PC-9 (cell line): Measurements from ENCODE around the gene XPA. TPM values are rescaled to one million over a fixed set of nuclear protein-coding genes. Genes with fewer than 3 reads are reported as not detected.

Source experiments
- BruUV-seq: library from RNA; stranded (reverse); fragments of 400-500 nt; replicated peaks from 2 replicates; lab custom pipeline; 2021; lab: Mats Ljungman, UMichigan
- CTCF ChIA-PET: fragments of 300-600 bp; sonication (Branson Sonifier 250); formaldehyde crosslinking; loops from one replicate; lab custom pipeline; 2022; ENCODE audit warnings: antibody characterized with exemption; lab: Charles Lee
- POLR2A ChIA-PET: fragments of 300-600 bp; sonication (Branson Sonifier 250); formaldehyde crosslinking; loops from one replicate; lab custom pipeline; 2022; ENCODE audit warnings: antibody characterized with exemption; ENCODE audit not compliant: unreplicated experiment; lab: Charles Lee
- DNase-seq, 2 experiments: peaks; one replicate each; pipeline versions ENCODE4 v3.0.0 to v3.0.0-alpha.2; 2015 to 2022; ENCODE audit warnings: mixed read lengths in 1 of 2
- H2AFZ ChIP-seq: fragments of 200-600 bp; sonication (generic); 2 replicates; pipeline ENCODE4 v1.8.1; 2017; ENCODE audit warnings: antibody characterized with exemption
- H3F3A ChIP-seq: fragments of 200-600 bp; sonication (generic); 2 replicates; pipeline ENCODE4 v1.8.1; 2017; ENCODE audit warnings: antibody characterized with exemption, mild to moderate bottlenecking, low read depth; ENCODE audit not compliant: insufficient read depth
- H3K27ac ChIP-seq: fragments of 200-600 bp; sonication (generic); 2 replicates; pipeline ENCODE4 v1.6.1; 2016; ENCODE audit warnings: mixed run types
- H3K27me3 ChIP-seq: fragments of 200-600 bp; sonication (generic); 2 replicates; pipeline ENCODE4 v1.6.1; 2016; ENCODE audit warnings: low read depth, mixed run types; ENCODE audit not compliant: insufficient read depth
- H3K36me3 ChIP-seq: fragments of 200-600 bp; sonication (generic); 2 replicates; pipeline ENCODE4 v1.6.1; 2016; ENCODE audit warnings: low read depth, mixed run types
- H3K4me1 ChIP-seq: fragments of 200-600 bp; sonication (generic); replicated peaks from 2 replicates; pipeline ENCODE4 v1.6.1; 2016; ENCODE audit warnings: mixed run types; ENCODE audit not compliant: insufficient read depth
- H3K4me2 ChIP-seq: fragments of 200-600 bp; sonication (generic); 2 replicates; pipeline ENCODE4 v1.6.1; 2017; ENCODE audit warnings: mixed run types
- H3K4me3 ChIP-seq: fragments of 200-600 bp; sonication (generic); 2 replicates; pipeline ENCODE4 v1.6.1; 2016; ENCODE audit warnings: mixed run types
- H3K79me2 ChIP-seq: fragments of 200-600 bp; sonication (generic); 2 replicates; pipeline ENCODE4 v1.6.1; 2017; ENCODE audit warnings: low read depth, mixed run types
- H3K9me2 ChIP-seq: fragments of 200-600 bp; sonication (generic); 2 replicates; pipeline ENCODE4 v1.8.1; 2017; ENCODE audit warnings: mild to moderate bottlenecking; ENCODE audit not compliant: insufficient read depth
- H3K9me3 ChIP-seq: fragments of 200-600 bp; sonication (generic); 2 replicates; pipeline ENCODE4 v1.8.1; 2016; ENCODE audit warnings: low read depth; ENCODE audit not compliant: insufficient read depth
- H4K20me1 ChIP-seq: fragments of 200-600 bp; sonication (generic); 2 replicates; pipeline ENCODE4 v1.8.1; 2017; ENCODE audit not compliant: insufficient read depth
- CTCF ChIP-seq: fragments of 200-600 bp; sonication (generic); conservative IDR thresholded peaks from 2 replicates; pipeline ENCODE4 v1.6.1; 2017; ENCODE audit warnings: mixed run types, antibody characterized with exemption, mild to moderate bottlenecking, moderate library complexity
- EZH2 ChIP-seq: fragments of 200-600 bp; sonication (generic); IDR thresholded peaks from 2 replicates; pipeline ENCODE4 v1.8.0; 2017; ENCODE audit warnings: antibody characterized with exemption, low read depth
- intact Hi-C: fragments of 100-400 bp; cut with micrococcal nuclease; formaldehyde crosslinking; loops from one replicate; pipeline ENCODE4 v1.10.0; 2022; ENCODE audit not compliant: unreplicated experiment
- total RNA-seq: library from RNA; stranded (reverse); gene quantifications from 2 replicates; pipeline ENCODE4 v1.2.3, GENCODE V29; 2021

XPA gene
- total RNA-seq, 1 experiment from 2014 or later: 17.4 TPM

GRCh38 chr9:97647996-97648395 lies 49.1 kb downstream of the XPA start:
- TF ChIP-seq CTCF: no peak
- TF ChIP-seq EZH2: no peak
- no peak overlapping the region for H3K4me2 ChIP-seq
- no peaks in the 10 kb centered on the region for H3K4me1 ChIP-seq
- H3F3A ChIP-seq: peaks cover 13% of the 10 kb centered on the region; the same call in 1 of the 2 replicates
- intact Hi-C loops: no loop called here
- H2AFZ ChIP-seq: no peak overlapping the region
- CTCF ChIA-PET: no interaction called here
- H3K9me2 ChIP-seq: no peaks in the 10 kb centered on the region
- no peaks in the 10 kb centered on the region for H4K20me1 ChIP-seq
- no peak overlapping the region for H3K4me3 ChIP-seq
- no peaks in the 10 kb centered on the region for H3K9me3 ChIP-seq
- no peaks in the 10 kb centered on the region for H3K27me3 ChIP-seq
- no peak for DNase-seq
- no TSS peak for BruUV-seq
- no peaks in the 10 kb centered on the region for H3K79me2 ChIP-seq
- H3K27ac ChIP-seq: no peak overlapping the region
- peaks cover 60% of the 10 kb centered on the region for H3K36me3 ChIP-seq
- POLR2A ChIA-PET: no interaction called here

GRCh38 chr9:97645720-97646119 lies 51.4 kb downstream of the XPA start:
- Histone ChIP-seq H3K9me3 (no peaks in the 10 kb centered on the region), H3K79me2 (peaks cover 5% of the 10 kb centered on the region; the same call in 1 of the 2 replicates), H4K20me1 (peaks cover 5% of the 10 kb centered on the region; the same call in 1 of the 2 replicates), H2AFZ (no peak overlapping the region), H3F3A (peaks cover 13% of the 10 kb centered on the region; the same call in 1 of the 2 replicates), H3K4me1 (no peaks in the 10 kb centered on the region), H3K4me3 (no peak overlapping the region), H3K36me3 (peaks cover 62% of the 10 kb centered on the region), H3K4me2 (no peak overlapping the region), H3K27ac (no peak overlapping the region), H3K9me2 (no peaks in the 10 kb centered on the region), H3K27me3 (no peaks in the 10 kb centered on the region)
- no peak for TF ChIP-seq EZH2
- TF ChIP-seq CTCF: no peak
- POLR2A ChIA-PET: interaction anchor here (0.6 kb wide), 2 partner anchors 15 to 1459 kb away, joined by 5 to 7 read pairs; partner anchors contain the start of gene TGFBR1
- no TSS peak for BruUV-seq
- DNase-seq: no peak
- CTCF ChIA-PET: interaction anchor here (0.6 kb wide), 2 partner anchors 408 to 1219 kb away, joined by 4 to 6 read pairs; no protein-coding TSS in a partner anchor
- intact Hi-C loops: no loop called here

DNA sequence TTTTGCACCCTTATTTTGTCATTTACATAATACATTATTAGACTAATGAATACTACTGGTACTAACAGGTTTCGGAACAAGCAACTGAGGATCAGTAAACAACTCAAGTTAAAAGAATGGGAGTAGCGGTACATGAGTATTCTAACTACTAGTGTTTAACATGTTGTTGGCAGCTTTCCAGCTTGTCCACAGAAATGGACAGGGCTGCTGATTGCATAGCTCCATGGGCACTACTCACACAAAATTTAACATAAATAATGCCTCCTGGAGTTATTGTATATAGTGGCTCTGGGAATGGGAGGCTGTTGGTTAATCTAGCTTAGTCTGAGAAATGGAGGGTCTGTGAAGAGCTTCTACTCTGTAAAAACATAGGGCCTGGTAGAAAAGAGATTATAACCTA lies 56.8 kb downstream of the XPA start:
- Histone ChIP-seq H3K27ac (no peak overlapping the region), H3K4me2 (no peak overlapping the region), H4K20me1 (peaks cover 43% of the 10 kb centered on the region), H3K79me2 (peaks cover 57% of the 10 kb centered on the region), H3F3A (peaks cover 11% of the 10 kb centered on the region; the same call in 1 of the 2 replicates), H3K4me1 (peaks cover 16% of the 10 kb centered on the region), H3K9me3 (no peaks in the 10 kb centered on the region), H3K36me3 (peaks cover 37% of the 10 kb centered on the region), H3K27me3 (no peaks in the 10 kb centered on the region), H3K9me2 (no peaks in the 10 kb centered on the region), H2AFZ (no peak overlapping the region), H3K4me3 (no peak overlapping the region)
- TF ChIP-seq CTCF (no peak), EZH2 (no peak)
- BruUV-seq: no TSS peak
- no peak for DNase-seq
- ChIA-PET POLR2A (interaction anchor here (0.6 kb wide), 1 partner anchor 238 kb away, joined by 4 read pairs; no protein-coding TSS in a partner anchor), CTCF (interaction anchor here (0.6 kb wide), 1 partner anchor 29 kb away, joined by 5 read pairs; no protein-coding TSS in a partner anchor)
- intact Hi-C loops: no loop called here
